T-helper 2 cell treated with Interferon-gamma antibody and Interleukin-4, amounts not matched to agents 5 μg/mL and 100 μg/mL, for 36 hours (primary cell): ENCODE data around the gene MS4A10.

Experiments used
- DNase-seq: peaks from one replicate; pipeline ENCODE4 v3.0.0; 2021; ENCODE audit warnings: low spot score
- H3K27ac Mint-ChIP-seq: one replicate; pipeline ENCODE4 v1.8.0; 2021; ENCODE audit warnings: mild to moderate bottlenecking, mixed read lengths
- H3K27me3 Mint-ChIP-seq: one replicate; pipeline ENCODE4 v1.8.0; 2021; ENCODE audit warnings: low read depth, mixed read lengths
- H3K36me3 Mint-ChIP-seq: one replicate; pipeline ENCODE4 v1.8.0; 2021; ENCODE audit warnings: low read depth, mixed read lengths
- H3K4me1 Mint-ChIP-seq: one replicate; pipeline ENCODE4 v1.8.0; 2021; ENCODE audit warnings: low read depth, mixed read lengths
- H3K4me3 Mint-ChIP-seq: one replicate; pipeline ENCODE4 v1.8.0; 2022; ENCODE audit warnings: mild to moderate bottlenecking, moderate library complexity, mixed read lengths
- H3K9me3 Mint-ChIP-seq: one replicate; pipeline ENCODE4 v1.8.0; 2021; ENCODE audit warnings: mixed read lengths

Gene MS4A10

GRCh38 chr11:60848714-60849151, 63.6 kb downstream of the MS4A10 start:
- no peak for DNase-seq
- Mint-ChIP-seq H3K4me1 (peaks cover 21% of the 10 kb centered on the region), H3K4me3 (no peak overlapping the region), H3K27ac (no peak overlapping the region), H3K36me3 (peaks cover 58% of the 10 kb centered on the region), H3K9me3 (no peaks in the 10 kb centered on the region), H3K27me3 (no peaks in the 10 kb centered on the region)

- Mint-ChIP-seq H3K9me3 (no peaks in the 10 kb centered on the region), H3K4me1 (peaks cover 22% of the 10 kb centered on the region), H3K4me3 (no peak overlapping the region), H3K27ac (no peak overlapping the region), H3K27me3 (no peaks in the 10 kb centered on the region), H3K36me3 (peaks cover 55% of the 10 kb centered on the region)
- DNase-seq = no peak
Measured at GRCh38 chr11:60849641-60850520, 64.7 kb downstream of the MS4A10 start.
